HuH-7 (cell line): ENCODE data around the gene CRIM1.

ENCODE experiments used
- DNase-seq: peaks from one replicate; pipeline ENCODE4 v3.0.0; 2011; ENCODE audit warnings: low spot score

The CRIM1 gene

GRCh38 chr2:36554531-36554930 is 199.0 kb downstream of the CRIM1 start:
- no peak for DNase-seq

- no peak for DNase-seq
These were observed 200.2 kb downstream of the CRIM1 start for GRCh38 chr2:36555789-36556188.

GRCh38 chr2:36556842-36557241 is 201.3 kb downstream of the CRIM1 start:
- no peak for DNase-seq

GRCh38 chr2:36559221-36559942 is 203.8 kb downstream of the CRIM1 start:
- DNase-seq: no peak

- DNase-seq: no peak
These were observed 205.1 kb downstream of the CRIM1 start for GRCh38 chr2:36560726-36561125.

- no peak for DNase-seq
These were observed 205.8 kb downstream of the CRIM1 start for GRCh38 chr2:36561237-36561944.

- DNase-seq: no peak
These were observed 206.7 kb downstream of the CRIM1 start for GRCh38 chr2:36562240-36562639.

- peak; percentile 5 for DNase-seq
These were observed 207.5 kb downstream of the CRIM1 start for GRCh38 chr2:36562973-36563532.

GRCh38 chr2:36564377-36564930 is 208.9 kb downstream of the CRIM1 start:
- DNase-seq: no peak

- no peak for DNase-seq
These were observed 210.1 kb downstream of the CRIM1 start for GRCh38 chr2:36565712-36566111.

GRCh38 chr2:36566887-36567286 is 211.3 kb downstream of the CRIM1 start:
- DNase-seq: no peak

GRCh38 chr2:36567711-36568408 is 212.3 kb downstream of the CRIM1 start:
- no peak for DNase-seq

- DNase-seq: no peak
These were observed 213.1 kb downstream of the CRIM1 start for GRCh38 chr2:36568516-36569246.

- no peak for DNase-seq
These were observed 213.8 kb downstream of the CRIM1 start for GRCh38 chr2:36569267-36569856.

- DNase-seq: no peak
These were observed 214.8 kb downstream of the CRIM1 start for GRCh38 chr2:36570416-36570815.

GRCh38 chr2:36572054-36572718 is 216.6 kb downstream of the CRIM1 start:
- no peak for DNase-seq

- DNase-seq: no peak
These were observed 217.1 kb downstream of the CRIM1 start for GRCh38 chr2:36572719-36573059.

- no peak for DNase-seq
These were observed 217.6 kb downstream of the CRIM1 start for GRCh38 chr2:36573165-36573564.

GRCh38 chr2:36574560-36574959 is 219.0 kb downstream of the CRIM1 start:
- no peak for DNase-seq

- no peak for DNase-seq
These were observed 222.3 kb downstream of the CRIM1 start for GRCh38 chr2:36577884-36578283.
